H9 (cell line): ENCODE data around the gene TRAPPC8. TPM values are rescaled to one million over a fixed set of nuclear protein-coding genes. Genes with fewer than 3 reads are reported as not detected.

Experiments
- DNase-seq: peaks from one replicate; pipeline ENCODE4 v3.0.0-alpha.2; 2017
- H2AFZ ChIP-seq: one replicate; pipeline ENCODE4 v1.6.1; 2013; ENCODE audit warnings: mild to moderate bottlenecking, low read length, control low read depth, moderate library complexity
- H2AK5ac ChIP-seq: 2 replicates; pipeline ENCODE4 v1.6.1; 2013; ENCODE audit warnings: low read length, control low read depth, mixed read lengths; ENCODE audit not compliant: insufficient read length
- H2BK120ac ChIP-seq: one replicate; pipeline ENCODE4 v1.6.1; 2013; ENCODE audit warnings: low read depth, mild to moderate bottlenecking, low read length, control low read depth, inconsistent platforms; ENCODE audit not compliant: poor library complexity, severe bottlenecking
- H2BK12ac ChIP-seq: 2 replicates; pipeline ENCODE4 v1.6.1; 2013; ENCODE audit warnings: low read length, control low read depth, mixed read lengths, low read depth; ENCODE audit not compliant: insufficient read length
- H2BK15ac ChIP-seq: 2 replicates; pipeline ENCODE4 v1.6.1; 2013; ENCODE audit warnings: low read depth, low read length, control low read depth
- H2BK20ac ChIP-seq: one replicate; pipeline ENCODE4 v1.6.1; 2013; ENCODE audit warnings: low read depth, mild to moderate bottlenecking, low read length, control low read depth, inconsistent platforms; ENCODE audit not compliant: poor library complexity, severe bottlenecking
- H2BK5ac ChIP-seq: 2 replicates; pipeline ENCODE4 v1.6.1; 2013; ENCODE audit warnings: low read length, control low read depth, mixed read lengths; ENCODE audit not compliant: insufficient read length
- H3K14ac ChIP-seq: 2 replicates; pipeline ENCODE4 v1.6.1; 2013; ENCODE audit warnings: low read length, control low read depth; ENCODE audit not compliant: insufficient read depth
- H3K18ac ChIP-seq: 2 replicates; pipeline ENCODE4 v1.6.1; 2013; ENCODE audit warnings: low read depth, mild to moderate bottlenecking, mixed read lengths, low read length, control low read depth; ENCODE audit not compliant: insufficient read length
- H3K23ac ChIP-seq: 2 replicates; pipeline ENCODE4 v1.6.1; 2013; ENCODE audit warnings: low read length, control low read depth, mixed read lengths, low read depth; ENCODE audit not compliant: insufficient read length
- H3K23me2 ChIP-seq: 2 replicates; pipeline ENCODE4 v1.6.1; 2013; ENCODE audit warnings: low read depth, mild to moderate bottlenecking, mixed read lengths, low read length, control low read depth; ENCODE audit not compliant: insufficient read length, poor library complexity, severe bottlenecking
- H3K27ac ChIP-seq: 2 replicates; pipeline ENCODE4 v1.5.1; 2013; ENCODE audit warnings: low read length, control low read depth, mixed read lengths, low read depth; ENCODE audit not compliant: insufficient read length
- H3K27me3 ChIP-seq: 2 replicates; pipeline ENCODE4 v1.6.1; 2013; ENCODE audit warnings: low read length, control low read depth, inconsistent platforms; ENCODE audit not compliant: insufficient read depth
- H3K4ac ChIP-seq: 2 replicates; pipeline ENCODE4 v1.6.1; 2013; ENCODE audit warnings: low read depth, mild to moderate bottlenecking, control low read depth, inconsistent platforms, low read length, moderate library complexity
- H3K4me1 ChIP-seq: 2 replicates; pipeline ENCODE4 v1.6.1; 2013; ENCODE audit warnings: low read length, control low read depth, inconsistent platforms; ENCODE audit not compliant: insufficient read depth
- H3K4me2 ChIP-seq: 2 replicates; pipeline ENCODE4 v1.6.1; 2013; ENCODE audit warnings: low read length, control low read depth, mixed read lengths; ENCODE audit not compliant: insufficient read length, insufficient read depth
- H3K56ac ChIP-seq: 2 replicates; pipeline ENCODE4 v1.6.1; 2013; ENCODE audit warnings: low read depth, mild to moderate bottlenecking, mixed read lengths, low read length, control low read depth; ENCODE audit not compliant: insufficient read length
- H3K79me1 ChIP-seq: 2 replicates; pipeline ENCODE4 v1.6.1; 2013; ENCODE audit warnings: low read depth, mild to moderate bottlenecking, moderate library complexity, low read length, control low read depth, inconsistent platforms; ENCODE audit not compliant: insufficient read depth, poor library complexity, severe bottlenecking
- H3K79me2 ChIP-seq: 2 replicates; pipeline ENCODE4 v1.6.1; 2013; ENCODE audit warnings: low read length, control low read depth, inconsistent platforms; ENCODE audit not compliant: insufficient read depth
- H3K9ac ChIP-seq: 2 replicates; pipeline ENCODE4 v1.6.1; 2013; ENCODE audit warnings: low read length, control low read depth, mixed read lengths; ENCODE audit not compliant: insufficient read length; ENCODE audit errors: extremely low read depth
- H3K9me3 ChIP-seq: one replicate; pipeline ENCODE4 v1.6.1; 2013; ENCODE audit warnings: low read depth, low read length, inconsistent platforms; ENCODE audit not compliant: control insufficient read depth
- H3T11ph ChIP-seq: one replicate; pipeline ENCODE4 v1.6.1; 2013; ENCODE audit warnings: mild to moderate bottlenecking, low read length, control low read depth, inconsistent platforms
- H4K20me1 ChIP-seq: one replicate; pipeline ENCODE4 v1.6.1; 2013; ENCODE audit not compliant: control insufficient read depth, insufficient read length, insufficient read depth
- H4K5ac ChIP-seq: 2 replicates; pipeline ENCODE4 v1.6.1; 2013; ENCODE audit warnings: low read depth, mild to moderate bottlenecking, mixed read lengths, low read length, control low read depth; ENCODE audit not compliant: insufficient read length
- H4K8ac ChIP-seq: replicated peaks from 2 replicates; pipeline ENCODE4 v1.6.1; 2013; ENCODE audit warnings: low read length, control low read depth, mixed read lengths, low read depth; ENCODE audit not compliant: insufficient read length
- H4K91ac ChIP-seq: 2 replicates; pipeline ENCODE4 v1.6.1; 2013; ENCODE audit warnings: low read depth, mild to moderate bottlenecking, moderate library complexity, mixed read lengths, low read length, control low read depth; ENCODE audit not compliant: insufficient read length
- H3K27ac Mint-ChIP-seq, 3 experiments: 2 replicates in 2 of 3; 3 replicates in 1 of 3; pipeline ENCODE4 v1.8.0; 2020 to 2021; ENCODE audit warnings: mixed read lengths in 3 of 3, mild to moderate bottlenecking in 1 of 3, moderate library complexity in 1 of 3
- H3K27me3 Mint-ChIP-seq: 2 replicates; pipeline ENCODE4 v1.8.0; 2021; ENCODE audit warnings: low read depth, mild to moderate bottlenecking, moderate library complexity, mixed read lengths
- H3K36me3 Mint-ChIP-seq, 3 experiments: 2 replicates in 2 of 3; 3 replicates in 1 of 3; pipeline ENCODE4 v1.8.0; 2020 to 2021; ENCODE audit warnings: low read depth in 3 of 3, mixed read lengths in 3 of 3; ENCODE audit not compliant: insufficient read depth in 1 of 3
- H3K4me1 Mint-ChIP-seq, 2 experiments: 2 replicates each; pipeline ENCODE4 v1.8.0; 2020; ENCODE audit warnings: mixed read lengths in 2 of 2
- H3K4me3 Mint-ChIP-seq, 2 experiments: 2 replicates in 1 of 2; 3 replicates in 1 of 2; pipeline ENCODE4 v1.8.0; 2020 to 2021; ENCODE audit warnings: mild to moderate bottlenecking in 2 of 2, mixed read lengths in 2 of 2, moderate library complexity in 1 of 2
- H3K9me3 Mint-ChIP-seq, 2 experiments: 2 replicates in 1 of 2; 3 replicates in 1 of 2; pipeline ENCODE4 v1.8.0; 2020; ENCODE audit warnings: mild to moderate bottlenecking in 2 of 2, mixed read lengths in 2 of 2, moderate library complexity in 1 of 2
- CTCF ChIP-seq: fragments of 200-600 bp; sonication (generic); conservative IDR thresholded peaks from 3 replicates; pipeline ENCODE4 v1.8.0; 2021; ENCODE audit warnings: antibody characterized with exemption, mild to moderate bottlenecking
- WGBS: extraction: QIAGEN DNeasy Blood & Tissue Kit; methylation state at CpG from one replicate; pipeline ENCODE4 v1.1.7; 2013; ENCODE audit warnings: missing lambda C conversion rate, low lambda C conversion rate, mixed read lengths; ENCODE audit not compliant: insufficient read length; ENCODE audit errors: extremely low coverage; 5-methylcytosine and 5-hydroxymethylcytosine counted together
- total RNA-seq: library from RNA; stranded (reverse); gene quantifications from 2 replicates; pipeline ENCODE4 v1.2.1, GENCODE V29; 2021

TRAPPC8 gene
- total RNA-seq, 1 experiment from 2014 or later = 40.4 TPM

- no peaks in the 10 kb centered on the region; the same call in 1 of the 2 replicates for H3K4me1 ChIP-seq
- H3K18ac ChIP-seq = no peak overlapping the region
- H4K5ac ChIP-seq = no peak overlapping the region
- Mint-ChIP-seq H3K36me3 (no peaks in the 10 kb centered on the region), H3K4me1 (peaks cover 0 to 8% of the 10 kb centered on the region in 2 experiments; a peak in 2 of 4 replicates), H3K4me3 (no peak overlapping the region; a peak in 1 of 5 replicates), H3K9me3 (no peaks in the 10 kb centered on the region; a peak in 1 of 5 replicates), H3K27me3 (no peaks in the 10 kb centered on the region), H3K27ac (peak overlapping the region in 1 of 3 experiments; percentile 29; a peak in 1 of 7 replicates)
- H4K8ac ChIP-seq = no peak overlapping the region
- no peaks in the 10 kb centered on the region for H3K79me2 ChIP-seq
- no peak overlapping the region for H3K4me2 ChIP-seq
- no peaks in the 10 kb centered on the region for H3K23me2 ChIP-seq
- no peak overlapping the region for H3K27ac ChIP-seq
- H3K14ac ChIP-seq = no peak overlapping the region
- H2BK5ac ChIP-seq = no peak overlapping the region
- WGBS = no CpG with 5 or more reads among the region's 10 CpGs
- no peaks in the 10 kb centered on the region for H3K27me3 ChIP-seq
- no peak overlapping the region for H2BK20ac ChIP-seq
- H3K79me1 ChIP-seq = no peaks in the 10 kb centered on the region
- no peak overlapping the region for H3K23ac ChIP-seq
- H3K4ac ChIP-seq = no peak overlapping the region
- no peak overlapping the region for H2BK12ac ChIP-seq
- no peak overlapping the region for H3K9ac ChIP-seq
- TF ChIP-seq CTCF = no peak
- H2BK120ac ChIP-seq = no peak overlapping the region
- no peak overlapping the region for H2BK15ac ChIP-seq
- no peaks in the 10 kb centered on the region for H3K9me3 ChIP-seq
- H3T11ph ChIP-seq = no peak overlapping the region
- no peak for DNase-seq
- no peaks in the 10 kb centered on the region for H4K20me1 ChIP-seq
- no peak overlapping the region for H4K91ac ChIP-seq
- H2AK5ac ChIP-seq = no peak overlapping the region
- H2AFZ ChIP-seq = no peak overlapping the region
- H3K56ac ChIP-seq = no peak overlapping the region
These were observed 153.5 kb downstream of the TRAPPC8 start for GRCh38 chr18:31789409-31789808.
